Small intestine (tissue), 16 donors: ENCODE measurements around the gene ZNF76. TPM values are rescaled to one million over a fixed set of nuclear protein-coding genes. Genes with fewer than 3 reads are reported as not detected.

Source experiments
- DNase-seq, 2 donors: peaks; one replicate each; pipeline versions ENCODE4 v3.0.0 to v3.0.0-alpha.2; 2013
- FAIRE-seq: peaks from 2 replicates; lab custom pipeline; 2012; peaks lifted over from hg19 to GRCh38; lab: Jason Lieb, UNC
- H3K27ac ChIP-seq, 3 donors: one replicate each; pipeline ENCODE4 v1.5.1; 2013; ENCODE audit warnings: low read length in 2 of 3, mild to moderate bottlenecking in 2 of 3, control low read depth in 1 of 3, inconsistent platforms in 1 of 3, low read depth in 1 of 3, moderate library complexity in 1 of 3
- H3K27me3 ChIP-seq, 3 donors: one replicate each; pipeline ENCODE4 v1.6.1; 2013; ENCODE audit warnings: low read length in 3 of 3, inconsistent platforms in 1 of 3; ENCODE audit not compliant: control insufficient read depth in 3 of 3, insufficient read depth in 3 of 3
- H3K36me3 ChIP-seq, 3 donors: one replicate each; pipeline ENCODE4 v1.6.1; 2013; ENCODE audit warnings: low read length in 3 of 3, inconsistent platforms in 1 of 3, low read depth in 1 of 3, mild to moderate bottlenecking in 1 of 3, moderate library complexity in 1 of 3; ENCODE audit not compliant: control insufficient read depth in 3 of 3, insufficient read depth in 2 of 3
- H3K4me1 ChIP-seq, 3 donors: one replicate each; pipeline ENCODE4 v1.6.1; 2013; ENCODE audit warnings: low read length in 2 of 3, inconsistent platforms in 1 of 3, low read depth in 1 of 3, mild to moderate bottlenecking in 1 of 3, moderate library complexity in 1 of 3; ENCODE audit not compliant: control insufficient read depth in 3 of 3, insufficient read depth in 2 of 3
- H3K4me3 ChIP-seq, 3 donors: one replicate each; pipeline ENCODE4 v1.5.1; 2013; ENCODE audit warnings: low read length in 3 of 3, control low read depth in 1 of 3, inconsistent platforms in 1 of 3, low read depth in 1 of 3, mild to moderate bottlenecking in 1 of 3, moderate library complexity in 1 of 3
- H3K9me3 ChIP-seq, 2 donors: one replicate each; pipeline ENCODE4 v1.6.1; 2013; ENCODE audit warnings: low read depth in 1 of 2, low read length in 1 of 2; ENCODE audit not compliant: control insufficient read depth in 2 of 2, insufficient read depth in 1 of 2
- WGBS, 3 donors: extraction: QIAGEN DNeasy Blood & Tissue Kit; methylation state at CpG; one replicate each; pipeline ENCODE4 v1.1.7; 2013; 5-methylcytosine and 5-hydroxymethylcytosine counted together
- long read RNA-seq, 10 donors: transcript quantifications; one replicate each; lab custom pipeline, GENCODE V29; 2026
- polyA plus RNA-seq, 4 donors: library from polyadenylated mRNA; stranded (reverse) in 3 of 4; unstranded in 1 of 4; fragments of 200-250 nt in 3 of 4; fragments of 120-200 nt in 1 of 4; gene quantifications; one replicate each; pipeline versions ENCODE4 v1.2.1 to v1.2.3, GENCODE V29; 2013
- donor health status: healthy with polysubstance abuse.
- donor health status: control.
- donor health status: control.
- donor health status: Bipolar disorder and iron deficiency.
- donor health status: healthy.

ZNF76 gene
- polyA plus RNA-seq, result 10 to 100 TPM; 16.2 to 33.9 (median 24.4) TPM
- long read RNA-seq, donor 1, partial matches to known transcripts, result 0 of 2 reads
- long read RNA-seq, donor 1, other reads (novel, unspliced or antisense), result 0 of 2 reads
- long read RNA-seq, donor 2, result 0 reads
- long read RNA-seq, donor 3, result 0 reads
- long read RNA-seq, donor 4, result 0 reads
- long read RNA-seq, donor 5, result 0 reads
- long read RNA-seq, donor 6, partial matches to known transcripts, result 7 of 9 reads
- long read RNA-seq, donor 6, other reads (novel, unspliced or antisense), result 0 of 9 reads
- long read RNA-seq, donor 7, partial matches to known transcripts, result 0 of 3 reads
- long read RNA-seq, donor 7, other reads (novel, unspliced or antisense), result 0 of 3 reads
- long read RNA-seq, donor 8, result 0 reads
- long read RNA-seq, donor 9, result 0 reads
- long read RNA-seq, donor 10, result 0 reads

- Histone ChIP-seq H3K4me1 (peaks cover 0 to 15% (median 12%) of the 10 kb centered on the region in 3 donors), H3K36me3 (no peaks in the 10 kb centered on the region), H3K4me3 (peak within 1 kb of the TSS; percentile 89 to 93 (median 91)), H3K9me3 (no peaks in the 10 kb centered on the region), H3K27ac (peak within 1 kb of the TSS; percentile 87 to 99 (median 94)), H3K27me3 (no peaks in the 10 kb centered on the region)
- peak; percentile 98 to 99 for DNase-seq
- no peak for FAIRE-seq
- 0% methylated on average over 68 to 82 of the region's 82 CpGs for WGBS, 3 donors
These were observed at the start of gene ZNF76 for GRCh38 chr6:35259194-35259947. ZNF76 (plus strand) TSS chr6:35259735; CDS start chr6:35281152, 21,417 bp downstream.

- peaks cover 0 to 8% (median 0%) of the 10 kb centered on the region in 3 donors for H3K4me1 ChIP-seq
- DNase-seq, result peak in 1 of 2 donors; percentile 39
- peak overlapping the region in 2 of 3 donors; percentile 18 to 34 for H3K4me3 ChIP-seq
- H3K27me3 ChIP-seq, result peaks cover 0 to 87% (median 24%) of the 10 kb centered on the region in 3 donors
- no peak for FAIRE-seq
- 5 to 11% (median 9%) methylated on average over 51 of the region's 51 CpGs for WGBS, 3 donors
- no peaks in the 10 kb centered on the region for H3K9me3 ChIP-seq
- no peaks in the 10 kb centered on the region for H3K36me3 ChIP-seq
- no peak overlapping the region for H3K27ac ChIP-seq
These were observed 46.2 kb upstream of the ZNF76 start for GRCh38 chr6:35213298-35213791.

GRCh38 chr6:35213824-35214756 is 45.4 kb upstream of the ZNF76 start, which contains the start of gene SCUBE3:
SCUBE3 (plus strand) TSS chr6:35213956; CDS start chr6:35214419, 463 bp downstream.
- peaks cover 0 to 8% (median 0%) of the 10 kb centered on the region in 3 donors for H3K4me1 ChIP-seq
- no peaks in the 10 kb centered on the region for H3K9me3 ChIP-seq
- FAIRE-seq (no peak), DNase-seq (peak; percentile 13 to 56)
- H3K27me3 ChIP-seq, result peaks cover 0 to 83% (median 20%) of the 10 kb centered on the region in 3 donors
- no peaks in the 10 kb centered on the region for H3K36me3 ChIP-seq
- peak within 1 kb of the TSS in 1 of 3 donors; percentile 6 for H3K27ac ChIP-seq
- peak within 1 kb of the TSS in 2 of 3 donors; percentile 38 to 46 for H3K4me3 ChIP-seq
- 1 to 2% (median 2%) methylated on average over 46 to 89 of the region's 89 CpGs for WGBS, 3 donors

GRCh38 chr6:35214869-35215664 is 44.5 kb upstream of the ZNF76 start:
- peaks cover 0 to 8% (median 0%) of the 10 kb centered on the region in 3 donors for H3K4me1 ChIP-seq
- H3K4me3 ChIP-seq, result peak overlapping the region in 1 of 3 donors; percentile 38
- no peaks in the 10 kb centered on the region for H3K36me3 ChIP-seq
- FAIRE-seq, result no peak
- WGBS, 3 donors, result 44 to 58% (median 46%) methylated on average over 18 of the region's 18 CpGs
- no peaks in the 10 kb centered on the region for H3K9me3 ChIP-seq
- H3K27ac ChIP-seq, result no peak overlapping the region
- peaks cover 0 to 82% (median 20%) of the 10 kb centered on the region in 3 donors for H3K27me3 ChIP-seq
- DNase-seq, result no peak

- Histone ChIP-seq H3K9me3 (no peaks in the 10 kb centered on the region), H3K4me3 (no peak overlapping the region), H3K36me3 (no peaks in the 10 kb centered on the region), H3K4me1 (peaks cover 0 to 8% (median 0%) of the 10 kb centered on the region in 3 donors), H3K27me3 (peaks cover 0 to 84% (median 20%) of the 10 kb centered on the region in 3 donors), H3K27ac (no peak overlapping the region)
- 75 to 82% (median 82%) methylated on average over 6 of the region's 6 CpGs for WGBS, 3 donors
- no peak for DNase-seq
- FAIRE-seq, result no peak
These were observed 43.7 kb upstream of the ZNF76 start for GRCh38 chr6:35215665-35216411.

- FAIRE-seq, result no peak
- peaks cover 0 to 8% (median 0%) of the 10 kb centered on the region in 3 donors for H3K4me1 ChIP-seq
- H3K27ac ChIP-seq, result no peak overlapping the region
- DNase-seq, result no peak
- H3K9me3 ChIP-seq, result no peaks in the 10 kb centered on the region
- peaks cover 0 to 80% (median 20%) of the 10 kb centered on the region in 3 donors for H3K27me3 ChIP-seq
- WGBS, 3 donors, result 94 to 96% (median 96%) methylated on average over 1 of the region's 1 CpG
- no peak overlapping the region for H3K4me3 ChIP-seq
- no peaks in the 10 kb centered on the region for H3K36me3 ChIP-seq
These were observed 43.2 kb upstream of the ZNF76 start for GRCh38 chr6:35216412-35216732.
